GM12878 (cell line): ENCODE results near the gene TBRG4. TPM values are rescaled to one million over a fixed set of nuclear protein-coding genes. Genes with fewer than 3 reads are reported as not detected.

ENCODE experiments used
- ATAC-seq: fragments of 200-7000 bp; cut with Tn5 transposase; 3 replicates; pipeline ENCODE4 v1.9.1; 2020; ENCODE audit warnings: mild to moderate bottlenecking, moderate library complexity
- BruUV-seq: library from RNA; stranded (reverse); fragments of 400-500 nt; replicated peaks from 2 replicates; lab custom pipeline; 2021; lab: Mats Ljungman, UMichigan
- CTCF ChIA-PET: fragments of 300-600 bp; sonication (Branson Sonifier 250); formaldehyde crosslinking; extraction: SDS; loops from one replicate; lab custom pipeline; 2021; ENCODE audit warnings: inconsistent platforms; lab: Yijun Ruan, JAX
- POLR2A ChIA-PET: fragments of 350-600 bp; formaldehyde crosslinking; extraction: SDS; loops from one replicate; lab custom pipeline; 2021; ENCODE audit warnings: inconsistent platforms; lab: Charles Lee
- RAD21 ChIA-PET: fragments of 300-600 bp; sonication (Branson Sonifier 250); formaldehyde crosslinking; loops from one replicate; lab custom pipeline; 2023; ENCODE audit warnings: antibody characterized with exemption; ENCODE audit not compliant: unreplicated experiment; lab: Charles Lee
- SMC1A ChIA-PET: fragments of 300-600 bp; sonication (Branson Sonifier 250); formaldehyde crosslinking; loops from one replicate; lab custom pipeline; 2023; ENCODE audit not compliant: unreplicated experiment, uncharacterized antibody; lab: Charles Lee
- DNase-seq: peaks from one replicate; pipeline ENCODE4 v3.0.0-alpha.2; 2011; ENCODE audit warnings: low read depth, low spot score
- FAIRE-seq: peaks from 3 replicates; lab custom pipeline; 2011; peaks lifted over from hg19 to GRCh38; lab: Jason Lieb, UNC
- H2AFZ ChIP-seq: 2 replicates; pipeline ENCODE4 v1.6.0; 2011; ENCODE audit warnings: low read depth, low read length, control low read depth; ENCODE audit not compliant: control insufficient read depth
- H3K27ac ChIP-seq: 2 replicates; pipeline ENCODE4 v1.5.1; 2011; ENCODE audit warnings: control low read depth; ENCODE audit not compliant: control insufficient read depth, insufficient read depth
- H3K27me3 ChIP-seq, 2 experiments: replicated peaks in 1 of 2; 2 replicates each; pipeline versions ENCODE4 v1.6.0 to v1.6.1; 2011; ENCODE audit warnings: low read length in 1 of 2; ENCODE audit not compliant: control insufficient read depth in 2 of 2, insufficient read depth in 2 of 2
- H3K36me3 ChIP-seq, 2 experiments: 2 replicates each; pipeline ENCODE4 v1.5.1; 2011; ENCODE audit warnings: low read length in 1 of 2; ENCODE audit not compliant: control insufficient read depth in 2 of 2, insufficient read depth in 2 of 2
- H3K4me1 ChIP-seq: 2 replicates; pipeline ENCODE4 v1.6.1; 2011; ENCODE audit warnings: mild to moderate bottlenecking, low read length, moderate library complexity, mixed read lengths; ENCODE audit not compliant: control insufficient read depth, insufficient read depth
- H3K4me2 ChIP-seq: 2 replicates; pipeline ENCODE4 v1.6.0; 2011; ENCODE audit warnings: control low read depth; ENCODE audit not compliant: control insufficient read depth, insufficient read depth
- H3K4me3 ChIP-seq: fragments of 200-600 bp; sonication (generic); 2 replicates; pipeline ENCODE4 v1.5.1; 2016
- H3K79me2 ChIP-seq: 2 replicates; pipeline ENCODE4 v1.6.0; 2011; ENCODE audit warnings: low read length; ENCODE audit not compliant: control insufficient read depth, insufficient read depth
- H3K9ac ChIP-seq: 2 replicates; pipeline ENCODE4 v1.8.0; 2011; ENCODE audit warnings: low read length, control low read depth, mixed read lengths; ENCODE audit not compliant: control insufficient read depth, insufficient read depth
- H3K9me3 ChIP-seq: replicated peaks from 3 replicates; pipeline ENCODE4 v1.5.1; 2011; ENCODE audit warnings: mild to moderate bottlenecking, low read length; ENCODE audit not compliant: control insufficient read depth, insufficient read depth
- H4K20me1 ChIP-seq: 2 replicates; pipeline ENCODE4 v1.6.0; 2011; ENCODE audit not compliant: control insufficient read depth, insufficient read depth
- MTA2 ChIP-seq: fragments of 450-650 bp; IDR thresholded peaks from 2 replicates; pipeline ENCODE4 v1.6.1; 2016; ENCODE audit warnings: low read depth, mild to moderate bottlenecking, moderate library complexity
- MYC ChIP-seq: IDR thresholded peaks from 2 replicates; pipeline ENCODE4 v1.6.1; 2011; ENCODE audit warnings: mild to moderate bottlenecking, low read length, moderate library complexity, inconsistent platforms; ENCODE audit not compliant: insufficient read depth, insufficient replicate concordance, insufficient read length, severe bottlenecking
- NRF1 ChIP-seq: conservative IDR thresholded peaks from 2 replicates; pipeline ENCODE4 v1.6.1; 2011; ENCODE audit warnings: mild to moderate bottlenecking, low read depth, low read length, improper control_type of control experiment
- RFX5 ChIP-seq: IDR thresholded peaks from 2 replicates; pipeline ENCODE4 v1.6.1; 2011; ENCODE audit warnings: low read depth, low read length, improper control_type of control experiment
- SP1 ChIP-seq: IDR thresholded peaks from one replicate; pipeline ENCODE4 v1.6.1; 2011; ENCODE audit warnings: low read depth, low read length
- SREBF1 ChIP-seq: IDR thresholded peaks from 2 replicates; pipeline ENCODE4 v1.6.1; 2012; ENCODE audit warnings: mild to moderate bottlenecking, low read length
- STAT1 ChIP-seq: fragments of 450-650 bp; conservative IDR thresholded peaks from 2 replicates; pipeline ENCODE4 v1.6.1; 2014; ENCODE audit warnings: antibody characterized with exemption, mild to moderate bottlenecking
- SUPT20H ChIP-seq: IDR thresholded peaks from 2 replicates; pipeline ENCODE4 v1.6.1; 2011; ENCODE audit warnings: low read depth, mild to moderate bottlenecking, low read length, moderate library complexity, borderline replicate concordance; ENCODE audit not compliant: control insufficient read depth
- WGBS: methylation state at CpG from one replicate; pipeline ENCODE4 v1.1.6; 2016; ENCODE audit warnings: low lambda C conversion rate; ENCODE audit not compliant: insufficient replicate concordance, insufficient coverage; ENCODE audit errors: missing lambda C conversion rate; 5-methylcytosine and 5-hydroxymethylcytosine counted together
- in situ Hi-C: fragments of 300-500 bp; cut with MboI; formaldehyde crosslinking; loops from 9 replicates; pipeline ENCODE4 v1.14.3; 2018; ENCODE audit warnings: mixed read lengths
- intact Hi-C: fragments of 100-400 bp; cut with micrococcal nuclease; formaldehyde crosslinking; loops from one replicate; pipeline ENCODE4 v1.14.2; 2022; ENCODE audit not compliant: unreplicated experiment
- polyA plus RNA-seq, 11 experiments: library from polyadenylated mRNA; depleted of rRNA in 4 of 11; unstranded in 6 of 11; stranded (reverse) in 5 of 11; fragments of >200 nt; fragmentation: Nextera tagmentation in 4 of 11; fragmentation: Illumina TruSeq in 1 of 11; extraction: Ambion mirVana in 4 of 11; extraction: Trizol in 1 of 11; gene quantifications; 1 replicate in 1 of 11; 2 replicates in 10 of 11; pipeline versions ENCODE4 v1.2.1 to v1.2.3, GENCODE V29; 2011 to 2016; ENCODE audit warnings: inconsistent platforms in 2 of 11, missing spikeins in 2 of 11, low read depth in 1 of 11
- total RNA-seq, 4 experiments: library from RNA; depleted of rRNA in 3 of 4; stranded (reverse); fragments of >200 nt in 3 of 4; fragmentation: Illumina TruSeq in 1 of 4; extraction: Trizol in 1 of 4; gene quantifications; 2 replicates each; pipeline versions ENCODE4 v1.2.1 to v1.2.3, GENCODE V29; 2013 to 2021
- TF ChIP-seq, protein P1 (sequence below), 3 experiments: IDR thresholded peaks in 2 of 3; conservative IDR thresholded peaks in 1 of 3; 2 replicates each; pipeline ENCODE4 v1.5.1; 2011; ENCODE audit warnings: low read depth in 3 of 3, low read length in 3 of 3, mild to moderate bottlenecking in 3 of 3, control low read depth in 2 of 3, moderate library complexity in 2 of 3, inconsistent platforms in 1 of 3, mixed read lengths in 1 of 3; ENCODE audit not compliant: control insufficient read depth in 2 of 3, insufficient read depth in 1 of 3; ENCODE audit errors: extremely low read depth in 1 of 3
- TF ChIP-seq, protein P2 (sequence below): IDR thresholded peaks from 2 replicates; pipeline ENCODE4 v1.6.1; 2011; ENCODE audit warnings: mild to moderate bottlenecking, low read depth, low read length, moderate library complexity; ENCODE audit not compliant: insufficient replicate concordance

The TBRG4 gene
- total and polyA plus RNA-seq, 10 of the 15 experiments (the other 5 are each of a cell fraction or from before 2014, with no cell fraction given) = 8.4 to 130 (median 118) TPM

DNA sequence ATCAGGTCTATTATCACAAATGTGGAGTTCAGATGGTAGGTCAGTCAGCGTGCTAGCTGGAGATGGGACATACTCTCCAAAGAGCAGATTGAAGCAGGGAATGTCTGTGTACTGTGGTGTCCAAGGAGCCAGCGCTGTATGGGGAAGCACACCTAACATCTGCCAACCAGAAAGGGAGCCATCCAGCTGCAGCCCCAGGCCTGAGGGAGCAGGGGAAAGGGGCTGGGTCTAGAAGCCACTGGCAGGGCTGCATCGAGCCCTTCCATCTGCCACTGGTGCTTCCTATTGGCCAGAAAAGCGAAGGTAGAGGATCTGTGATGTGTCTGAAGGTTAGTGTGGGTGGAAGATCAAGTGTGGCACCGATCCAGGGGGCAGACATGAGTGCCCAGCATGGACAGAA, 38.1 kb upstream of the TBRG4 start:
- SMC1A ChIA-PET = interaction anchor here (0.9 kb wide), 1 partner anchor 13 kb away, joined by 3 read pairs; no protein-coding TSS in a partner anchor
- POLR2A ChIA-PET = interaction anchor here (0.6 to 0.7 kb wide), 2 partner anchors 29 to 301 kb away, joined by 6 to 8 read pairs; no protein-coding TSS in a partner anchor
- in situ Hi-C loops (loop anchor here (5.0 to 25.0 kb wide), 2 partner anchors 103 to 713 kb away; partner anchors contain the start of gene CCDC201), intact Hi-C loops (no loop called here)
- Histone ChIP-seq H3K9me3 (no peaks in the 10 kb centered on the region), H2AFZ (no peak overlapping the region), H3K4me3 (no peak overlapping the region), H3K9ac (no peak overlapping the region), H3K27ac (no peak overlapping the region), H3K79me2 (no peaks in the 10 kb centered on the region), H3K4me2 (no peak overlapping the region), H3K27me3 (no peaks in the 10 kb centered on the region; a peak in 1 of 4 replicates), H3K36me3 (no peaks in the 10 kb centered on the region), H4K20me1 (no peaks in the 10 kb centered on the region), H3K4me1 (no peaks in the 10 kb centered on the region)
- RAD21 ChIA-PET = no interaction called here
- CTCF ChIA-PET = interaction anchor here (8.9 kb wide), 1 partner anchor 110 kb away, joined by 58 read pairs; no protein-coding TSS in a partner anchor
- no TSS peak for BruUV-seq
- 27% methylated on average over 5 of the region's 5 CpGs for WGBS
- TF ChIP-seq RFX5 (no peak), NRF1 (no peak), MYC (no peak), SREBF1 (no peak), SUPT20H (no peak), MTA2 (no peak), STAT1 (no peak), SP1 (no peak)
- TF ChIP-seq, protein P1, sequence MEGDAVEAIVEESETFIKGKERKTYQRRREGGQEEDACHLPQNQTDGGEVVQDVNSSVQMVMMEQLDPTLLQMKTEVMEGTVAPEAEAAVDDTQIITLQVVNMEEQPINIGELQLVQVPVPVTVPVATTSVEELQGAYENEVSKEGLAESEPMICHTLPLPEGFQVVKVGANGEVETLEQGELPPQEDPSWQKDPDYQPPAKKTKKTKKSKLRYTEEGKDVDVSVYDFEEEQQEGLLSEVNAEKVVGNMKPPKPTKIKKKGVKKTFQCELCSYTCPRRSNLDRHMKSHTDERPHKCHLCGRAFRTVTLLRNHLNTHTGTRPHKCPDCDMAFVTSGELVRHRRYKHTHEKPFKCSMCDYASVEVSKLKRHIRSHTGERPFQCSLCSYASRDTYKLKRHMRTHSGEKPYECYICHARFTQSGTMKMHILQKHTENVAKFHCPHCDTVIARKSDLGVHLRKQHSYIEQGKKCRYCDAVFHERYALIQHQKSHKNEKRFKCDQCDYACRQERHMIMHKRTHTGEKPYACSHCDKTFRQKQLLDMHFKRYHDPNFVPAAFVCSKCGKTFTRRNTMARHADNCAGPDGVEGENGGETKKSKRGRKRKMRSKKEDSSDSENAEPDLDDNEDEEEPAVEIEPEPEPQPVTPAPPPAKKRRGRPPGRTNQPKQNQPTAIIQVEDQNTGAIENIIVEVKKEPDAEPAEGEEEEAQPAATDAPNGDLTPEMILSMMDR (IDR thresholded peaks at IDR 0.05 in 2 of 3, conservative IDR thresholded peaks at IDR 0.05 in 1 of 3; ENCODE audit: control insufficient read depth in 2 of 3, extremely low read depth in 1 of 3, insufficient read depth in 1 of 3, low read depth in 3 of 3, low read length in 3 of 3) = no peak
- TF ChIP-seq, protein P2, sequence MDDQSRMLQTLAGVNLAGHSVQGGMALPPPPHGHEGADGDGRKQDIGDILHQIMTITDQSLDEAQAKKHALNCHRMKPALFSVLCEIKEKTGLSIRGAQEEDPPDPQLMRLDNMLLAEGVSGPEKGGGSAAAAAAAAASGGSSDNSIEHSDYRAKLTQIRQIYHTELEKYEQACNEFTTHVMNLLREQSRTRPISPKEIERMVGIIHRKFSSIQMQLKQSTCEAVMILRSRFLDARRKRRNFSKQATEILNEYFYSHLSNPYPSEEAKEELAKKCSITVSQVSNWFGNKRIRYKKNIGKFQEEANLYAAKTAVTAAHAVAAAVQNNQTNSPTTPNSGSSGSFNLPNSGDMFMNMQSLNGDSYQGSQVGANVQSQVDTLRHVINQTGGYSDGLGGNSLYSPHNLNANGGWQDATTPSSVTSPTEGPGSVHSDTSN = no peak
- no peak for ATAC-seq
- FAIRE-seq = no peak
- DNase-seq = no peak
